ENCODE data around the gene CRYBG1. TPM values are rescaled to one million over a fixed set of nuclear protein-coding genes. Genes with fewer than 3 reads are reported as not detected.

Gene CRYBG1
- total RNA-seq, 2 donors from 2014 or later: 10.1 to 11.5 TPM

DNA sequence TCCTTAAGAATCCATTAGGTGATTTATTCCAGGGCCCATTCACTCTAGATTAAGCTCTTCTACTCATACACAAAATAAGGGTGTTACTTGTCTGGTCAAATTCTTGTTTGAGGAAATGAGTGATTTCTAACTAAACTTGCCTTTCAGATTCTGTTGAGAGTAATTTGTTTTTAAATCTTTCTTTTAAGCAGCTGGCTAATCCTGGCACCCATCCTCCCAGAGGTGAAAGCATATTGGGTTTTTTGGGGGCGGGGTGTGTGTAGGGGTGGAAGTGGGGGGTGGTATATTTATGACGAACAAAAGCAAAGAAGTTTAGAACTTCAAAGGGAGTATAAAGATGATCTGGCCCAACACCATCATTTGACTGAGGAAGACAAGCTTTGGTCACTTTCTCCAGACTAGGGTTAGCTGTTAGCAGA, 174.1 kb downstream of the CRYBG1 start:
- no peak for TF ChIP-seq POLR2A (IDR thresholded peaks at IDR 0.05)
- TF ChIP-seq, protein P1, sequence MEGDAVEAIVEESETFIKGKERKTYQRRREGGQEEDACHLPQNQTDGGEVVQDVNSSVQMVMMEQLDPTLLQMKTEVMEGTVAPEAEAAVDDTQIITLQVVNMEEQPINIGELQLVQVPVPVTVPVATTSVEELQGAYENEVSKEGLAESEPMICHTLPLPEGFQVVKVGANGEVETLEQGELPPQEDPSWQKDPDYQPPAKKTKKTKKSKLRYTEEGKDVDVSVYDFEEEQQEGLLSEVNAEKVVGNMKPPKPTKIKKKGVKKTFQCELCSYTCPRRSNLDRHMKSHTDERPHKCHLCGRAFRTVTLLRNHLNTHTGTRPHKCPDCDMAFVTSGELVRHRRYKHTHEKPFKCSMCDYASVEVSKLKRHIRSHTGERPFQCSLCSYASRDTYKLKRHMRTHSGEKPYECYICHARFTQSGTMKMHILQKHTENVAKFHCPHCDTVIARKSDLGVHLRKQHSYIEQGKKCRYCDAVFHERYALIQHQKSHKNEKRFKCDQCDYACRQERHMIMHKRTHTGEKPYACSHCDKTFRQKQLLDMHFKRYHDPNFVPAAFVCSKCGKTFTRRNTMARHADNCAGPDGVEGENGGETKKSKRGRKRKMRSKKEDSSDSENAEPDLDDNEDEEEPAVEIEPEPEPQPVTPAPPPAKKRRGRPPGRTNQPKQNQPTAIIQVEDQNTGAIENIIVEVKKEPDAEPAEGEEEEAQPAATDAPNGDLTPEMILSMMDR (IDR thresholded peaks at IDR 0.05): no peak
- Histone ChIP-seq H3K27ac (no peak overlapping the region), H3K9me3 (no peaks in the 10 kb centered on the region), H3K36me3 (replicated peaks in 1 of 2; ENCODE audit: insufficient read depth in 1 of 2, low read depth in 2 of 2) (no peaks in the 10 kb centered on the region), H3K27me3 (no peaks in the 10 kb centered on the region), H3K4me1 (no peaks in the 10 kb centered on the region), H3K4me3 (no peak overlapping the region)
- 45 to 49% methylated on average over 2 of the region's 2 CpGs for WGBS, 2 donors
- DNase-seq (no peak), ATAC-seq (no peak)
- intact Hi-C loops (cut with DNase I): no loop called here

DNA sequence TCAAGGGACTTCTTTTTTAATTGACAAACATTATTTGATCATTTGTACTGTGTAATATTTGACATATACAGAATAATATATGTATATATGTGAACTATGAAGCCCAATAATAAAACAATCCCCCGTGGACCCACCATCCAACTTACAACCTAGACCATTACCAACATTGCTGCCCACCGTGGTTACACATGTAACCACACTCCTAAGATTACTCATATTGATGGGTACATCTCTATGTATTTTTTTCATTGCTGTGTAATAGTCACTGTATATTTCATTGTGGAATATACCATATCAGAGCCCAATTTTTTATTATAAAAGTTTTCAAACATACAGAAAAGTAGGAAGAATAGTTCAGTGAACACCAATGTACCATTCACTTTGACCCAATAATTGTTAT, 174.5 kb downstream of the CRYBG1 start:
- Histone ChIP-seq H3K4me1 (no peaks in the 10 kb centered on the region), H3K27me3 (no peaks in the 10 kb centered on the region), H3K27ac (no peak overlapping the region), H3K36me3 (replicated peaks in 1 of 2; ENCODE audit: insufficient read depth in 1 of 2, low read depth in 2 of 2) (no peaks in the 10 kb centered on the region), H3K4me3 (no peak overlapping the region), H3K9me3 (no peaks in the 10 kb centered on the region)
- DNase-seq (no peak), ATAC-seq (no peak)
- WGBS, 2 donors: 85 to 86% methylated on average over 2 of the region's 2 CpGs
- intact Hi-C loops (cut with DNase I): no loop called here
- TF ChIP-seq, protein P1 (IDR thresholded peaks at IDR 0.05): no peak
- no peak for TF ChIP-seq POLR2A (IDR thresholded peaks at IDR 0.05)

DNA sequence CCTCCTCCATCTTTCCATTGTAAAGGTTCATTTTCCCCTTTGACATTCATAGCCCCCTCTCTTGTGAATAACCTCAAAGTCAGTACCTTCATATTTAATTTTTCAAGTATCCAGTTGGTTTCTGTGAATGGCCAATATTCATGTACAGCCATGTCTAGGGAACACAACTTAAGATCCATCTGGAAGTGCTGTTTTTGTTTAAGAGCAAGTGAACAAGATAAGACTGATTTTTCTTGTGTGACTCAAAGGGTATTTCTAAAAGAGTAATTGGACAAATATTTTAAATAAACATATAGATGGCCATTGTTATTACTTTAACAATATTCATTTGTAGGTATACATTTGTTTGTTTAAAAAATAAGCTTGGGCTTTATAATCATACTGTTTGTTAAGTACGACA, 175.8 kb downstream of the CRYBG1 start:
- no peak overlapping the region for H3K4me3 ChIP-seq
- no peaks in the 10 kb centered on the region for H3K9me3 ChIP-seq
- H3K36me3 ChIP-seq (replicated peaks in 1 of 2; ENCODE audit: insufficient read depth in 1 of 2, low read depth in 2 of 2): no peaks in the 10 kb centered on the region
- intact Hi-C loops (cut with DNase I): no loop called here
- WGBS, 2 donors: 62 to 64% methylated on average over 1 of the region's 1 CpG
- H3K27me3 ChIP-seq: no peaks in the 10 kb centered on the region
- DNase-seq (no peak), ATAC-seq (no peak)
- TF ChIP-seq, protein P1 (IDR thresholded peaks at IDR 0.05): no peak
- no peak for TF ChIP-seq POLR2A (IDR thresholded peaks at IDR 0.05)
- no peak overlapping the region for H3K27ac ChIP-seq
- no peaks in the 10 kb centered on the region for H3K4me1 ChIP-seq

DNA sequence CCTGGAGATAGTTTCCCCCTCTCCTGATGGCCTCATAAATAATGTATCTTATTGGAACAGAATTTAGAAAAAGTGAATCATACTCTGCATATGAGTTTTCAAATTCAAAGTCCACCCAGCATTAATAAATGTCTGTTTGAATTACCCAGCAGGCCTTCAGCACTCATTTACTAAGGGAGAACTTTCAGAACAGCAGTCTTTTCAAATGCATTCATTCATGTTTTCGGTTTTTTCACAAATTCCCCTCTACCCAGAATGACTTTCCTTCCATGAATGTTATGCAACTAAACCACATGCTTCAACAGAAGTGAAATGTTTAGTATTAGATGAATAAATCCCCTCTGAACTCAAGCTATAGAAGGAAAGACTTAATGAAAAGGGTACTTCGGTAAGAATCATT, 176.3 kb downstream of the CRYBG1 start:
- Histone ChIP-seq H3K4me3 (no peak overlapping the region), H3K27ac (no peak overlapping the region), H3K27me3 (no peaks in the 10 kb centered on the region), H3K9me3 (no peaks in the 10 kb centered on the region), H3K36me3 (replicated peaks in 1 of 2; ENCODE audit: insufficient read depth in 1 of 2, low read depth in 2 of 2) (no peaks in the 10 kb centered on the region), H3K4me1 (no peaks in the 10 kb centered on the region)
- ATAC-seq: no peak
- TF ChIP-seq POLR2A (IDR thresholded peaks at IDR 0.05): no peak
- TF ChIP-seq, protein P1 (IDR thresholded peaks at IDR 0.05): no peak
- 73 to 78% methylated on average over 2 of the region's 2 CpGs for WGBS, 2 donors
- no peak for DNase-seq
- intact Hi-C loops (cut with DNase I): no loop called here

DNA sequence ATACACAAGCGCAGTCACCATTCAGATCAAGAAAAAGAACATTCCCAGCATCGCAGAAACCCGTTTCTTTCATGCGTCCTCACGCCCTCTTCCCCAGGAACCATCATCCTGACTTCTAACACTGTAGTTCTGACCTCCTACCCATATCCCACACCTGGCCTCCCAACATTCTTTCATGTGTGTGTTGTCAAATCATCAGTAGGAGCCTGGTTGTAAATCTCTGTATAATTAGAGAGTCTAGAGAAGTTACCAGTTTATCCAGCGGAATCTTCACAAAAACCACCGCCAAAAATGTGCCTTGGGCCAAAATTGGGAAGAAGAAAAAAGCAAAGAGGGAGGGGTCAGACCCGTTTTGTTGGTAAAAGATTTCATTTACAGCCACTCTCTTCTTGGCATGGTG, 177.1 kb downstream of the CRYBG1 start:
- H3K36me3 ChIP-seq (replicated peaks in 1 of 2; ENCODE audit: insufficient read depth in 1 of 2, low read depth in 2 of 2): no peaks in the 10 kb centered on the region
- no peak for DNase-seq
- no peaks in the 10 kb centered on the region for H3K9me3 ChIP-seq
- no peak overlapping the region for H3K27ac ChIP-seq
- H3K4me3 ChIP-seq: no peak overlapping the region
- ATAC-seq: no peak
- 77 to 82% methylated on average over 8 of the region's 8 CpGs for WGBS, 2 donors
- TF ChIP-seq, protein P1 (IDR thresholded peaks at IDR 0.05): no peak
- no peak for TF ChIP-seq POLR2A (IDR thresholded peaks at IDR 0.05)
- intact Hi-C loops (cut with DNase I): no loop called here
- no peaks in the 10 kb centered on the region for H3K27me3 ChIP-seq
- no peaks in the 10 kb centered on the region for H3K4me1 ChIP-seq

All from body of pancreas (tissue), 4 donors.